A549 (cell line): Measurements from ENCODE around the gene ESRRB. TPM values are rescaled to one million over a fixed set of nuclear protein-coding genes. Genes with fewer than 3 reads are reported as not detected.

Experiments
- ATAC-seq, 2 experiments: fragments of 200-7000 bp in 1 of 2; fragments of >200 bp in 1 of 2; cut with Nextera tagmentation in 1 of 2; cut with Tn5 transposase in 1 of 2; 3 replicates each; pipeline versions ENCODE4 v1.8.0 to v1.9.1; 2018 to 2020; ENCODE audit warnings: mild to moderate bottlenecking in 1 of 2, moderate library complexity in 1 of 2
- CTCF ChIA-PET: fragments of 300-600 bp; sonication (Branson Sonifier 250); formaldehyde crosslinking; extraction: SDS; loops from one replicate; lab custom pipeline; 2021; ENCODE audit warnings: antibody characterized with exemption, inconsistent platforms; lab: Yijun Ruan, JAX
- POLR2A ChIA-PET: fragments of 350-600 bp; formaldehyde crosslinking; extraction: SDS; loops from one replicate; lab custom pipeline; 2021; ENCODE audit warnings: antibody characterized with exemption, inconsistent platforms; lab: Yijun Ruan, JAX
- DNase-seq, 2 experiments: peaks; one replicate each; pipeline versions ENCODE4 v3.0.0 to v3.0.0-alpha.2; 2011 to 2016; ENCODE audit warnings: low read depth in 1 of 2, low spot score in 1 of 2
- FAIRE-seq: peaks from 2 replicates; lab custom pipeline; 2011; peaks lifted over from hg19 to GRCh38; lab: Jason Lieb, UNC
- H3K27ac ChIP-seq, 2 experiments: fragments of >200 bp; sonication (Bioruptor Twin); formaldehyde crosslinking; 3 replicates each; pipeline ENCODE4 v1.5.1; 2016 to 2017
- H3K4me1 ChIP-seq: fragments of >200 bp; sonication (Bioruptor Twin); formaldehyde crosslinking; 3 replicates; pipeline ENCODE4 v1.6.1; 2016
- H3K4me2 ChIP-seq: fragments of >200 bp; sonication (Bioruptor Twin); formaldehyde crosslinking; 3 replicates; pipeline ENCODE4 v1.6.1; 2016
- H3K4me3 ChIP-seq: fragments of >200 bp; sonication (Bioruptor Twin); formaldehyde crosslinking; 3 replicates; pipeline ENCODE4 v1.5.1; 2016
- H3K9me3 ChIP-seq: fragments of >200 bp; sonication (Bioruptor Twin); formaldehyde crosslinking; 3 replicates; pipeline ENCODE4 v1.6.1; 2016
- CBX8 ChIP-seq: fragments of 200-600 bp; sonication (generic); IDR thresholded peaks from 2 replicates; pipeline ENCODE4 v1.6.1; 2016
- CEBPB ChIP-seq, 2 experiments: fragments of >200 bp in 1 of 2; sonication (Bioruptor Twin) in 1 of 2; formaldehyde crosslinking in 1 of 2; IDR thresholded peaks; 2 replicates each; pipeline ENCODE4 v1.6.1; 2012 to 2016
- CHD4 ChIP-seq: fragments of 200-600 bp; sonication (generic); IDR thresholded peaks from 2 replicates; pipeline ENCODE4 v1.6.1; 2016; ENCODE audit warnings: antibody characterized with exemption, mild to moderate bottlenecking, borderline replicate concordance
- EHF ChIP-seq: fragments of 250-450 bp; sonication (Bioruptor Pico); IDR thresholded peaks from 2 replicates; pipeline ENCODE4 v1.5.0; 2020; ENCODE audit warnings: mild to moderate bottlenecking
- EHMT2 ChIP-seq: fragments of 200-600 bp; sonication (generic); IDR thresholded peaks from 2 replicates; pipeline ENCODE4 v1.6.1; 2016; ENCODE audit warnings: antibody characterized with exemption, low read depth, mild to moderate bottlenecking, moderate library complexity
- ESRRA ChIP-seq: fragments of 150-350 bp; IDR thresholded peaks from 2 replicates; pipeline ENCODE4 v1.6.1; 2014; ENCODE audit warnings: mild to moderate bottlenecking, low read length, borderline replicate concordance
- FOSL2 ChIP-seq, 2 experiments: fragments of 450-650 bp in 1 of 2; fragments of >200 bp in 1 of 2; sonication (Bioruptor Twin) in 1 of 2; formaldehyde crosslinking; IDR thresholded peaks; 2 replicates each; pipeline versions ENCODE4 v1.5.0 to v1.6.1; 2016 to 2020; ENCODE audit warnings: mild to moderate bottlenecking in 1 of 2, moderate library complexity in 1 of 2
- GATA3 ChIP-seq: IDR thresholded peaks from 2 replicates; pipeline ENCODE4 v1.6.1; 2012; ENCODE audit warnings: borderline replicate concordance
- HDAC2 ChIP-seq: fragments of 200-600 bp; sonication (generic); IDR thresholded peaks from 2 replicates; pipeline ENCODE4 v1.6.1; 2016
- HOXA7 ChIP-seq: fragments of 250-450 bp; sonication (Bioruptor Pico); IDR thresholded peaks from 2 replicates; pipeline ENCODE4 v1.5.0; 2020; ENCODE audit warnings: mild to moderate bottlenecking, moderate library complexity
- HOXB5 ChIP-seq: fragments of 250-450 bp; sonication (Bioruptor Pico); IDR thresholded peaks from 2 replicates; pipeline ENCODE4 v1.5.0; 2020; ENCODE audit warnings: mild to moderate bottlenecking, moderate library complexity
- JUNB ChIP-seq: fragments of >200 bp; sonication (Bioruptor Twin); formaldehyde crosslinking; IDR thresholded peaks from 2 replicates; pipeline ENCODE4 v1.6.1; 2016
- KDM5A ChIP-seq: fragments of 200-600 bp; sonication (generic); IDR thresholded peaks from 2 replicates; pipeline ENCODE4 v1.6.1; 2016; ENCODE audit warnings: antibody characterized with exemption, mild to moderate bottlenecking
- MAFK ChIP-seq: fragments of 450-650 bp; IDR thresholded peaks from 2 replicates; pipeline ENCODE4 v1.6.1; 2014; ENCODE audit not compliant: partially characterized antibody
- NFE2L2 ChIP-seq: fragments of 150-350 bp; conservative IDR thresholded peaks from 2 replicates; pipeline ENCODE4 v1.6.1; 2014; ENCODE audit warnings: low read length
- NPAS2 ChIP-seq: fragments of 250-450 bp; sonication (Bioruptor Pico); IDR thresholded peaks from 2 replicates; pipeline ENCODE4 v1.8.0; 2022; ENCODE audit warnings: mild to moderate bottlenecking, moderate library complexity, borderline replicate concordance
- PHF8 ChIP-seq: fragments of 200-600 bp; sonication (generic); IDR thresholded peaks from 2 replicates; pipeline ENCODE4 v1.6.1; 2016; ENCODE audit warnings: low read depth, mild to moderate bottlenecking, antibody characterized with exemption, moderate library complexity, borderline replicate concordance
- POLR2A ChIP-seq: IDR thresholded peaks from 2 replicates; pipeline ENCODE4 v1.6.1; 2012; ENCODE audit warnings: mild to moderate bottlenecking, low read length
- POLR2AphosphoS2 ChIP-seq: conservative IDR thresholded peaks from 2 replicates; pipeline ENCODE4 v1.6.1; 2012; ENCODE audit warnings: low read length, improper control_type of control experiment, inconsistent platforms
- RAD21 ChIP-seq, 2 experiments: fragments of >200 bp in 1 of 2; sonication (Bioruptor Twin) in 1 of 2; formaldehyde crosslinking in 1 of 2; IDR thresholded peaks in 1 of 2; conservative IDR thresholded peaks in 1 of 2; 2 replicates in 1 of 2; 3 replicates in 1 of 2; pipeline ENCODE4 v1.6.1; 2012 to 2018; ENCODE audit warnings: inconsistent platforms in 1 of 2
- RCOR1 ChIP-seq: fragments of 150-350 bp; IDR thresholded peaks from 2 replicates; pipeline ENCODE4 v1.6.1; 2014; ENCODE audit warnings: antibody characterized with exemption, low read length, low read depth
- TP53 ChIP-seq: fragments of 250-450 bp; sonication (Bioruptor Pico); IDR thresholded peaks from 2 replicates; pipeline ENCODE4 v1.5.0; 2021; ENCODE audit warnings: mild to moderate bottlenecking, moderate library complexity
- ZC3H11A ChIP-seq: fragments of 450-650 bp; IDR thresholded peaks from 2 replicates; pipeline ENCODE4 v1.6.1; 2014; ENCODE audit warnings: antibody characterized with exemption, mild to moderate bottlenecking
- ZSCAN20 ChIP-seq: fragments of 250-450 bp; sonication (Bioruptor Pico); IDR thresholded peaks from 2 replicates; pipeline ENCODE4 v1.8.0; 2022; ENCODE audit warnings: mild to moderate bottlenecking, moderate library complexity
- WGBS: methylation state at CpG from one replicate; pipeline ENCODE4 v1.1.6; 2017; ENCODE audit errors: missing lambda C conversion rate; 5-methylcytosine and 5-hydroxymethylcytosine counted together
- polyA plus RNA-seq, 4 experiments: library from polyadenylated mRNA; depleted of rRNA in 3 of 4; stranded (reverse); fragments of >200 nt; fragmentation: RNase III in 1 of 4; extraction: RNeasy Plus Mini Kit Qiagen cat#74134 plus additional on column Dnase treatment in 1 of 4; gene quantifications; 2 replicates in 3 of 4; 3 replicates in 1 of 4; pipeline ENCODE4 v1.2.3, GENCODE V29; 2011 to 2017
- TF ChIP-seq, protein P1 (sequence below): fragments of 250-450 bp; sonication (Bioruptor Pico); IDR thresholded peaks from 2 replicates; pipeline ENCODE4 v1.5.0; 2020; ENCODE audit warnings: low read depth, mild to moderate bottlenecking, moderate library complexity
- TF ChIP-seq, protein P2 (sequence below): fragments of >200 bp; sonication (Bioruptor Twin); formaldehyde crosslinking; IDR thresholded peaks from 3 replicates; pipeline ENCODE4 v1.5.1; 2016
- TF ChIP-seq, protein P3 (sequence below): fragments of 450-650 bp; IDR thresholded peaks from 2 replicates; pipeline ENCODE4 v1.6.1; 2014; ENCODE audit warnings: antibody characterized with exemption
- TF ChIP-seq, protein P4 (sequence below): fragments of >200 bp; sonication (Bioruptor Twin); formaldehyde crosslinking; IDR thresholded peaks from 2 replicates; pipeline ENCODE4 v1.6.1; 2016
- TF ChIP-seq, protein P5 (sequence below): IDR thresholded peaks from 2 replicates; pipeline ENCODE4 v1.6.1; 2012

The ESRRB gene
- polyA plus RNA-seq, 2 of the 4 experiments (the other 2 are of a cell fraction): 0.15 to 0.19 TPM

DNA sequence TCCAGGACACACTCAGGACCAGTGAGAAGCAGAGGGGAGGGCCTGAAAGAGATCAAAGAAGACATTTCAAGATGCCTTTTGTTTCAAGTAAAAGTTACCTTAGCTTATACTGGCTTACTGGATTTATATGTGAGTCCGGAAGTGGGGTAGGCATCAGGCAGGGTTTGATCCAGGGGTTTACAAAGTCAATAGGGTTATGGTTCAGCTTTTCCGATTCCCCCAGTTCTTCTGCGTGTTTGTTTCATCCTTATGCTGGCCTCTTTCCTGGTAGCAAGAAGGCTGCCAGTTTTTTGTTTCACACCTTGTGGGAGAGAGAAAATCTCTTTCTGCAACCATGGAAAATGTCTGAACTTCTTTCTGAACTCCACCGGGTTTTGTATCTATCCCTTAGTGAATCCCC, 126.3 kb downstream of the ESRRB start:
- CTCF ChIA-PET: interaction anchor here (0.6 kb wide), 1 partner anchor 373 kb away, joined by 3 read pairs; no protein-coding TSS in a partner anchor

DNA sequence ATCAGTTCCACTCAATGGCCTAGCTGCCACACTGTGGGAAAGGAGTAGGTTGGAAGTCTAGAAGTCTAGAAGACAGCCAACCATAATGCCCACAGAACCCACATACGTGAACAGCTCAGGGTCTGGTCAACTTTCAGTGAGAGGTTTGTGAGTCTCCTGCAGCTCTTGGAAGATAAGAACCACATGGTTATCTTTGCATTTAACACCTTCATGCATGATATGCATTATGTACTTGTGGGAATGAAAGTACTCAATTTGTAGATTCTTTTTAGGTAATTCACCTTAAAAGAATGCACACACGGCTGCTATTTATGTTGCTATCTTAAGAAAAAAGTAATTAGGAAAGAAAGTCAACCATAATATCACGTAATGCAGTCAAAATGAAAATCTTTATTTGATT, 126.7 kb downstream of the ESRRB start:
- CTCF ChIA-PET: interaction anchor here (0.6 kb wide), 2 partner anchors 143 to 374 kb away, joined by 3 read pairs; no protein-coding TSS in a partner anchor
- H3K4me1 ChIP-seq: no peaks in the 10 kb centered on the region
- no peak for DNase-seq
- FAIRE-seq: no peak
- no peak overlapping the region for H3K4me3 ChIP-seq
- POLR2A ChIA-PET: no interaction called here
- no peak overlapping the region for H3K27ac ChIP-seq
- TF ChIP-seq MAFK (no peak), FOSL2 (IDR thresholded peaks at IDR 0.05) (no peak), FOSL2 (CRISPR knock-in tag; IDR thresholded peaks at IDR 0.05) (no peak), TP53 (no peak), ESRRA (no peak), ZC3H11A (no peak), PHF8 (no peak), CEBPB (IDR thresholded peaks at IDR 0.05) (no peak), HOXA7 (CRISPR knock-in tag) (no peak), POLR2A (no peak), JUNB (no peak), POLR2AphosphoS2 (no peak), KDM5A (no peak), ZSCAN20 (CRISPR knock-in tag) (no peak), HOXB5 (CRISPR knock-in tag) (no peak)
- TF ChIP-seq, protein P1, sequence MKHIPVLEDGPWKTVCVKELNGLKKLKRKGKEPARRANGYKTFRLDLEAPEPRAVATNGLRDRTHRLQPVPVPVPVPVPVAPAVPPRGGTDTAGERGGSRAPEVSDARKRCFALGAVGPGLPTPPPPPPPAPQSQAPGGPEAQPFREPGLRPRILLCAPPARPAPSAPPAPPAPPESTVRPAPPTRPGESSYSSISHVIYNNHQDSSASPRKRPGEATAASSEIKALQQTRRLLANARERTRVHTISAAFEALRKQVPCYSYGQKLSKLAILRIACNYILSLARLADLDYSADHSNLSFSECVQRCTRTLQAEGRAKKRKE (CRISPR knock-in tag): no peak
- TF ChIP-seq, protein P2, sequence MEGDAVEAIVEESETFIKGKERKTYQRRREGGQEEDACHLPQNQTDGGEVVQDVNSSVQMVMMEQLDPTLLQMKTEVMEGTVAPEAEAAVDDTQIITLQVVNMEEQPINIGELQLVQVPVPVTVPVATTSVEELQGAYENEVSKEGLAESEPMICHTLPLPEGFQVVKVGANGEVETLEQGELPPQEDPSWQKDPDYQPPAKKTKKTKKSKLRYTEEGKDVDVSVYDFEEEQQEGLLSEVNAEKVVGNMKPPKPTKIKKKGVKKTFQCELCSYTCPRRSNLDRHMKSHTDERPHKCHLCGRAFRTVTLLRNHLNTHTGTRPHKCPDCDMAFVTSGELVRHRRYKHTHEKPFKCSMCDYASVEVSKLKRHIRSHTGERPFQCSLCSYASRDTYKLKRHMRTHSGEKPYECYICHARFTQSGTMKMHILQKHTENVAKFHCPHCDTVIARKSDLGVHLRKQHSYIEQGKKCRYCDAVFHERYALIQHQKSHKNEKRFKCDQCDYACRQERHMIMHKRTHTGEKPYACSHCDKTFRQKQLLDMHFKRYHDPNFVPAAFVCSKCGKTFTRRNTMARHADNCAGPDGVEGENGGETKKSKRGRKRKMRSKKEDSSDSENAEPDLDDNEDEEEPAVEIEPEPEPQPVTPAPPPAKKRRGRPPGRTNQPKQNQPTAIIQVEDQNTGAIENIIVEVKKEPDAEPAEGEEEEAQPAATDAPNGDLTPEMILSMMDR: no peak
- TF ChIP-seq, protein P3, sequence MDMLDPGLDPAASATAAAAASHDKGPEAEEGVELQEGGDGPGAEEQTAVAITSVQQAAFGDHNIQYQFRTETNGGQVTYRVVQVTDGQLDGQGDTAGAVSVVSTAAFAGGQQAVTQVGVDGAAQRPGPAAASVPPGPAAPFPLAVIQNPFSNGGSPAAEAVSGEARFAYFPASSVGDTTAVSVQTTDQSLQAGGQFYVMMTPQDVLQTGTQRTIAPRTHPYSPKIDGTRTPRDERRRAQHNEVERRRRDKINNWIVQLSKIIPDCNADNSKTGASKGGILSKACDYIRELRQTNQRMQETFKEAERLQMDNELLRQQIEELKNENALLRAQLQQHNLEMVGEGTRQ: no peak
- TF ChIP-seq, protein P4, sequence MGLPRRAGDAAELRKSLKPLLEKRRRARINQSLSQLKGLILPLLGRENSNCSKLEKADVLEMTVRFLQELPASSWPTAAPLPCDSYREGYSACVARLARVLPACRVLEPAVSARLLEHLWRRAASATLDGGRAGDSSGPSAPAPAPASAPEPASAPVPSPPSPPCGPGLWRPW: no peak
- no peak for ATAC-seq
- 61% methylated on average over 3 of the region's 3 CpGs for WGBS
- H3K9me3 ChIP-seq: no peaks in the 10 kb centered on the region
- no peak overlapping the region for H3K4me2 ChIP-seq

More for the DNA sequence above, 126.3 kb downstream of the ESRRB start:
- no peak overlapping the region for H3K4me3 ChIP-seq
- FAIRE-seq (no peak), ATAC-seq (no peak), DNase-seq (no peak)
- H3K4me1 ChIP-seq: no peaks in the 10 kb centered on the region
- H3K9me3 ChIP-seq: no peaks in the 10 kb centered on the region
- TF ChIP-seq GATA3: no peak
- TF ChIP-seq EHMT2: no peak
- TF ChIP-seq HDAC2: no peak
- TF ChIP-seq EHF: no peak
- no peak for TF ChIP-seq CBX8
- TF ChIP-seq CHD4: no peak
- TF ChIP-seq RCOR1: no peak
- TF ChIP-seq NPAS2 (CRISPR knock-in tag): no peak
- TF ChIP-seq RAD21 (conservative IDR thresholded peaks at IDR 0.05 in 1 of 2, IDR thresholded peaks at IDR 0.05 in 1 of 2): no peak
- TF ChIP-seq, protein P5, sequence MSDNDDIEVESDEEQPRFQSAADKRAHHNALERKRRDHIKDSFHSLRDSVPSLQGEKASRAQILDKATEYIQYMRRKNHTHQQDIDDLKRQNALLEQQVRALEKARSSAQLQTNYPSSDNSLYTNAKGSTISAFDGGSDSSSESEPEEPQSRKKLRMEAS: no peak
- no peak for TF ChIP-seq NFE2L2
- no peak for TF ChIP-seq POLR2A
- TF ChIP-seq CEBPB (IDR thresholded peaks at IDR 0.05): no peak
- 57% methylated on average over 4 of the region's 4 CpGs for WGBS
- POLR2A ChIA-PET: no interaction called here
- no peak overlapping the region for H3K27ac ChIP-seq
- no peak overlapping the region for H3K4me2 ChIP-seq
